GM12875 (cell line): ENCODE measurements around the gene SNX32.

Experiments used
- H3K4me3 ChIP-seq: one replicate; pipeline ENCODE4 v1.5.1; 2011; ENCODE audit warnings: low read depth, low read length, control low read depth
- CTCF ChIP-seq: IDR thresholded peaks from 2 replicates; pipeline ENCODE4 v1.5.1; 2011; ENCODE audit warnings: low read depth, mild to moderate bottlenecking, control low read depth, inconsistent platforms, low read length, moderate library complexity, borderline replicate concordance; ENCODE audit not compliant: insufficient read depth

SNX32 gene

GRCh38 chr11:65854852-65855837, 21.4 kb downstream of the SNX32 start:
- no peak for TF ChIP-seq CTCF
- no peak overlapping the region for H3K4me3 ChIP-seq

GRCh38 chr11:65855927-65856363, 22.2 kb downstream of the SNX32 start:
- H3K4me3 ChIP-seq: peak overlapping the region; percentile 93
- no peak for TF ChIP-seq CTCF

- no peak for TF ChIP-seq CTCF
- peak overlapping the region; percentile 93 for H3K4me3 ChIP-seq
These were observed 23.1 kb downstream of the SNX32 start for GRCh38 chr11:65856689-65857499.

GRCh38 chr11:65857500-65857852, 23.7 kb downstream of the SNX32 start:
- no peak for TF ChIP-seq CTCF
- H3K4me3 ChIP-seq: peak overlapping the region; percentile 93

- TF ChIP-seq CTCF: no peak
- peak within 1 kb of the TSS; percentile 93 for H3K4me3 ChIP-seq
These were observed 24.3 kb downstream of the SNX32 start, which contains the start of gene CFL1 for GRCh38 chr11:65857853-65858680. Gene CFL1, minus strand, starts transcription at chr11:65858180. Its CDS starts 81 bp downstream, at chr11:65858099.

GRCh38 chr11:65858681-65859087, 24.9 kb downstream of the SNX32 start:
- peak overlapping the region; percentile 93 for H3K4me3 ChIP-seq
- TF ChIP-seq CTCF: no peak
